ENCODE data around the gene PNCK.

PNCK gene

DNA sequence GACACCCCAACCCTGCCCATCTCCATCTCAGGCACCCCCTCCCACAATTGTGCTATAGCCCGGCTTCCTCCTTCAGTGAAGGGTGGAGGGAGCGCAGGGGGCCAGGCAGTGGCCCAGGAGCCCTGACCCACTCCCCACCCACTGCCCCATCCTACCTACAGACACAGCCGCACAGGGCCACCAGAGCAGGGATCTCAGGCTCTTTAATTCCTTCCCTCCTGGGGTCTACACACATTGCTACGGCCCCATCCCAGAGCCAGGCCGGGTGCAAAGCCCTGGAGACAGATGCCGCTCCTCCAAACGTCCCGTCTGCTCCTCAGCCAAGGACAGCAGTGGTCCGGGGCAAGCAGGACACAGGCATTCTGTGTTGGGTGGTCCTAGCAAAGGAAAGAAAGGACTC lies 39.4 kb downstream of the PNCK start:
- Histone ChIP-seq H3K27ac (no peak overlapping the region), H3K4me1 (ENCODE audit: control insufficient read depth in 1 of 2, insufficient read depth in 1 of 2, low read depth in 1 of 2, low read length in 1 of 2) (no peaks in the 10 kb centered on the region), H3K36me3 (no peaks in the 10 kb centered on the region), H3K27me3 (no peaks in the 10 kb centered on the region), H3K9me3 (no peaks in the 10 kb centered on the region), H3K4me3 (ENCODE audit: low read depth in 1 of 2, low read length in 1 of 2) (no peak overlapping the region)
- TF ChIP-seq, protein P1, sequence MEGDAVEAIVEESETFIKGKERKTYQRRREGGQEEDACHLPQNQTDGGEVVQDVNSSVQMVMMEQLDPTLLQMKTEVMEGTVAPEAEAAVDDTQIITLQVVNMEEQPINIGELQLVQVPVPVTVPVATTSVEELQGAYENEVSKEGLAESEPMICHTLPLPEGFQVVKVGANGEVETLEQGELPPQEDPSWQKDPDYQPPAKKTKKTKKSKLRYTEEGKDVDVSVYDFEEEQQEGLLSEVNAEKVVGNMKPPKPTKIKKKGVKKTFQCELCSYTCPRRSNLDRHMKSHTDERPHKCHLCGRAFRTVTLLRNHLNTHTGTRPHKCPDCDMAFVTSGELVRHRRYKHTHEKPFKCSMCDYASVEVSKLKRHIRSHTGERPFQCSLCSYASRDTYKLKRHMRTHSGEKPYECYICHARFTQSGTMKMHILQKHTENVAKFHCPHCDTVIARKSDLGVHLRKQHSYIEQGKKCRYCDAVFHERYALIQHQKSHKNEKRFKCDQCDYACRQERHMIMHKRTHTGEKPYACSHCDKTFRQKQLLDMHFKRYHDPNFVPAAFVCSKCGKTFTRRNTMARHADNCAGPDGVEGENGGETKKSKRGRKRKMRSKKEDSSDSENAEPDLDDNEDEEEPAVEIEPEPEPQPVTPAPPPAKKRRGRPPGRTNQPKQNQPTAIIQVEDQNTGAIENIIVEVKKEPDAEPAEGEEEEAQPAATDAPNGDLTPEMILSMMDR (IDR thresholded peaks at IDR 0.05): no peak

DNA sequence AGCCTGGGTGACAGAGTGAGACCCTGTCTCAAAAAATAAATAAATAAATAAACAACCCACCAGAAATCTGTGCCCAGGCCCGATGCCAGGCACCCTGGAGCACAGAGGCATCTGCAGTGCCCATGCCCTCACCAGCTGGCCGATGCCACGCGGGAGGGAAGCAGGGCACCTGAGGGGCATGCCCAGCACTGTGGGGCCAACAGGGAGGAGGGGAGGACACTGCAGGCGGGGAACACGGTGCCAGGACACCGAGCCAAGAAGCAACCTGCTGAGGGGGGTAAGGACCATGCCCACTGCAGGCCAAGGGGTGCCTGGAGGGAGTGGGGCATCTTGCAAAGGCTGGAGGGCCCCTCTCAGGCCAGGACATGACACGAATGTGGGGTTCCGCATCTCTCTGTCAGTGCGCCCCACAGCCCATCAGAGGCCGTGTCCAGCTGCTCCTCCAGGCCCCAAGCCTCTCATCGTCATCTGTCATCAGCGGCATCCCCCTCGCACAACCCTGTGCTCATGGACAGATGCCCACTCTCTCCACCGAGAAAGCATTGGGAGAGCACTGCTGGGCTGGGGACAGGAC lies 39.9 kb downstream of the PNCK start:
- TF ChIP-seq, protein P1 (IDR thresholded peaks at IDR 0.05): no peak
- Histone ChIP-seq H3K36me3 (no peaks in the 10 kb centered on the region), H3K9me3 (no peaks in the 10 kb centered on the region), H3K27ac (no peak overlapping the region), H3K27me3 (no peaks in the 10 kb centered on the region), H3K4me3 (ENCODE audit: low read depth in 1 of 2, low read length in 1 of 2) (no peak overlapping the region), H3K4me1 (ENCODE audit: control insufficient read depth in 1 of 2, insufficient read depth in 1 of 2, low read depth in 1 of 2, low read length in 1 of 2) (no peaks in the 10 kb centered on the region)

GRCh38 chrX:153633048-153633447 lies 40.6 kb downstream of the PNCK start:
- Histone ChIP-seq H3K27ac (no peak overlapping the region), H3K4me3 (ENCODE audit: low read depth in 1 of 2, low read length in 1 of 2) (no peak overlapping the region), H3K9me3 (no peaks in the 10 kb centered on the region), H3K27me3 (no peaks in the 10 kb centered on the region), H3K36me3 (no peaks in the 10 kb centered on the region), H3K4me1 (ENCODE audit: control insufficient read depth in 1 of 2, insufficient read depth in 1 of 2, low read depth in 1 of 2, low read length in 1 of 2) (no peaks in the 10 kb centered on the region)
- TF ChIP-seq, protein P1 (IDR thresholded peaks at IDR 0.05): no peak

DNA sequence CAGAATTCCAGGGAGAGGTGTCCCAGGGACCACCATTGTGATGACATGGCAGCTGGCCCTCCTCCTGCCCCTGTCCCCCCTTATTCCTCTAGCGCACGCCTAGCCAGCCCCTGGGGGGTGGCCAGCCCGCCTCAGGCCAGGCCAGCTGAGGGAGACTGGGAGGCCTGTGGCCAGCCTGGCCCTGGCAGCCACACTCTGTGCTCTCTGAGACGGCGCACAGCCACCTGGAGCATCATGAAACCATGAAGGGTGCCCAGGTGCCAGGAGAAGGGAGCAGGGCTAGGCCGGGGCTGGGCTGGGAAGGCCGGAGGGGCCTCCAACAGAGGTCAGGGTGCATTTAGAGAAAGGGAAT lies 41.0 kb downstream of the PNCK start:
- Histone ChIP-seq H3K9me3 (no peaks in the 10 kb centered on the region), H3K4me1 (ENCODE audit: control insufficient read depth in 1 of 2, insufficient read depth in 1 of 2, low read depth in 1 of 2, low read length in 1 of 2) (no peaks in the 10 kb centered on the region), H3K27ac (no peak overlapping the region), H3K27me3 (no peaks in the 10 kb centered on the region), H3K4me3 (ENCODE audit: low read depth in 1 of 2, low read length in 1 of 2) (no peak overlapping the region), H3K36me3 (no peaks in the 10 kb centered on the region)
- TF ChIP-seq, protein P1 (IDR thresholded peaks at IDR 0.05): no peak

GRCh38 chrX:153631907-153632594 lies 41.6 kb downstream of the PNCK start:
- TF ChIP-seq, protein P1 (IDR thresholded peaks at IDR 0.05): no peak
- Histone ChIP-seq H3K4me1 (ENCODE audit: control insufficient read depth in 1 of 2, insufficient read depth in 1 of 2, low read depth in 1 of 2, low read length in 1 of 2) (no peaks in the 10 kb centered on the region), H3K4me3 (ENCODE audit: low read depth in 1 of 2, low read length in 1 of 2) (no peak overlapping the region), H3K27ac (no peak overlapping the region), H3K36me3 (no peaks in the 10 kb centered on the region), H3K27me3 (no peaks in the 10 kb centered on the region), H3K9me3 (no peaks in the 10 kb centered on the region)
